CD4-positive, alpha-beta memory T cell (primary cell): ENCODE results near the gene COPS7A. TPM values are rescaled to one million over a fixed set of nuclear protein-coding genes. Genes with fewer than 3 reads are reported as not detected.
A peak's percentile ranks its signal among the peaks of the same experiment; 100 is the strongest.

Source experiments
- CTCF ChIA-PET: fragments of 350-600 bp; sonication (Branson Sonifier 250); formaldehyde crosslinking; loops from one replicate; lab custom pipeline; 2021; ENCODE audit warnings: inconsistent platforms; ENCODE audit not compliant: partially characterized antibody; lab: Charles Lee
- POLR2A ChIA-PET: fragments of 350-600 bp; sonication (Branson Sonifier 250); formaldehyde crosslinking; loops from one replicate; lab custom pipeline; 2021; ENCODE audit not compliant: partially characterized antibody; lab: Charles Lee
- DNase-seq, 5 donors: peaks; one replicate each; pipeline versions ENCODE4 v3.0.0 to v3.0.0-alpha.2; 2020 to 2022; ENCODE audit warnings: mixed read lengths in 1 of 5
- H3K27ac ChIP-seq: one replicate; pipeline ENCODE4 v1.7.0; 2013; ENCODE audit warnings: low read depth, low read length
- H3K27me3 ChIP-seq: 2 replicates; pipeline ENCODE4 v1.7.0; 2013; ENCODE audit warnings: mild to moderate bottlenecking, low read length, moderate library complexity; ENCODE audit not compliant: insufficient read depth
- H3K36me3 ChIP-seq: 2 replicates; pipeline ENCODE4 v1.7.0; 2013; ENCODE audit warnings: mild to moderate bottlenecking, low read length, moderate library complexity; ENCODE audit not compliant: insufficient read depth
- H3K4me1 ChIP-seq: 2 replicates; pipeline ENCODE4 v1.7.0; 2013; ENCODE audit warnings: mild to moderate bottlenecking, low read length, moderate library complexity; ENCODE audit not compliant: insufficient read depth
- H3K4me3 ChIP-seq, 2 donors: one replicate each; pipeline ENCODE4 v1.7.0; 2013; ENCODE audit warnings: low read length in 2 of 2, mild to moderate bottlenecking in 1 of 2
- H3K9me3 ChIP-seq, 2 donors: one replicate each; pipeline ENCODE4 v1.7.0; 2013; ENCODE audit warnings: low read length in 2 of 2, control low read depth in 1 of 2; ENCODE audit not compliant: control insufficient read depth in 1 of 2
- H3K27ac Mint-ChIP-seq, 7 donors: one replicate each; pipeline ENCODE4 v1.8.0; 2020 to 2021; ENCODE audit warnings: mixed read lengths in 7 of 7, mild to moderate bottlenecking in 6 of 7, inconsistent platforms in 3 of 7, moderate library complexity in 3 of 7
- H3K27me3 Mint-ChIP-seq, 2 donors: one replicate each; pipeline ENCODE4 v1.8.0; 2020 to 2021; ENCODE audit warnings: mixed read lengths in 2 of 2
- H3K36me3 Mint-ChIP-seq, 2 donors: one replicate each; pipeline ENCODE4 v1.8.0; 2020 to 2021; ENCODE audit warnings: mixed read lengths in 2 of 2, inconsistent platforms in 1 of 2, mild to moderate bottlenecking in 1 of 2
- H3K4me1 Mint-ChIP-seq, 4 donors: one replicate each; pipeline ENCODE4 v1.8.0; 2020 to 2021; ENCODE audit warnings: mixed read lengths in 4 of 4, mild to moderate bottlenecking in 1 of 4
- H3K4me3 Mint-ChIP-seq, 8 donors: one replicate each; pipeline ENCODE4 v1.8.0; 2020 to 2021; ENCODE audit warnings: mixed read lengths in 8 of 8, mild to moderate bottlenecking in 7 of 8, moderate library complexity in 6 of 8, inconsistent platforms in 3 of 8
- H3K9me3 Mint-ChIP-seq, 8 donors: one replicate each; pipeline ENCODE4 v1.8.0; 2020 to 2021; ENCODE audit warnings: mixed read lengths in 8 of 8, mild to moderate bottlenecking in 5 of 8, inconsistent platforms in 3 of 8, moderate library complexity in 1 of 8
- intact Hi-C: fragments of 100-400 bp; cut with micrococcal nuclease; formaldehyde crosslinking; loops from one replicate; pipeline ENCODE4 v1.15.1; 2023
- polyA plus RNA-seq, 2 donors: library from polyadenylated mRNA; unstranded; fragments of 300-500 nt; fragmentation: Illumina TruSeq; gene quantifications; one replicate each; pipeline ENCODE4 v1.2.3, GENCODE V29; 2021
- total RNA-seq, 2 experiments: library from RNA; stranded (reverse); gene quantifications; one replicate each; pipeline ENCODE4 v1.2.3, GENCODE V29; 2021

Gene COPS7A
- total and polyA plus RNA-seq, 4 experiments from 2014 or later = 36.9 to 48.6 (median 41.2) TPM

- intact Hi-C loops = no loop called here
- H3K4me3 Mint-ChIP-seq = peak overlapping the region in 1 of 8 donors; percentile 23
- DNase-seq = peak in 2 of 5 donors; percentile 41 to 42
These were observed 22.1 kb downstream of the COPS7A start for GRCh38 chr12:6745741-6746525.

GRCh38 chr12:6747216-6747615 is 23.4 kb downstream of the COPS7A start:
- Mint-ChIP-seq H3K27ac (peak overlapping the region; percentile 7 to 71 (median 44)), H3K9me3 (peaks cover 0 to 10% (median 2%) of the 10 kb centered on the region in 8 donors), H3K36me3 (peaks cover 21 to 47% of the 10 kb centered on the region in 2 donors), H3K4me1 (peaks cover 10 to 25% (median 22%) of the 10 kb centered on the region in 4 donors), H3K27me3 (no peaks in the 10 kb centered on the region), H3K4me3 (no peak overlapping the region)
- Histone ChIP-seq H3K27me3 (no peaks in the 10 kb centered on the region), H3K36me3 (peaks cover 43% of the 10 kb centered on the region), H3K4me1 (peaks cover 22% of the 10 kb centered on the region), H3K27ac (no peak overlapping the region), H3K4me3 (no peak overlapping the region), H3K9me3 (no peaks in the 10 kb centered on the region)
- no peak for DNase-seq
- ChIA-PET CTCF (interaction anchor here (1.4 kb wide), 1 partner anchor 19 kb away, joined by 4 read pairs; the partner anchor contains the start of gene PTMS), POLR2A (interaction anchor here (1.2 to 1.6 kb wide), 2 partner anchors 24 to 45 kb away, joined by 3 to 5 read pairs; partner anchors contain the start of gene COPS7A)
- intact Hi-C loops = no loop called here

More at GRCh38 chr12:6745741-6746525, 22.1 kb downstream of the COPS7A start:
- ChIA-PET CTCF (interaction anchor here (1.5 kb wide), 1 partner anchor 23 kb away, joined by 3 read pairs; no protein-coding TSS in a partner anchor), POLR2A (interaction anchor here (1.2 to 1.6 kb wide), 4 partner anchors 7 to 46 kb away, joined by 3 to 5 read pairs (median 3); partner anchors contain the start of genes COPS7A and MLF2)
- H3K9me3 Mint-ChIP-seq = peaks cover 0 to 10% (median 2%) of the 10 kb centered on the region in 8 donors
- peaks cover 8 to 15% (median 13%) of the 10 kb centered on the region in 4 donors for H3K4me1 Mint-ChIP-seq
- Histone ChIP-seq H3K4me3 (no peak overlapping the region), H3K9me3 (no peaks in the 10 kb centered on the region), H3K27ac (no peak overlapping the region), H3K4me1 (peaks cover 13% of the 10 kb centered on the region), H3K27me3 (no peaks in the 10 kb centered on the region), H3K36me3 (peaks cover 38% of the 10 kb centered on the region)
- peaks cover 21 to 38% of the 10 kb centered on the region in 2 donors for H3K36me3 Mint-ChIP-seq
- no peaks in the 10 kb centered on the region for H3K27me3 Mint-ChIP-seq
- H3K27ac Mint-ChIP-seq = peak overlapping the region; percentile 53 to 93 (median 84)

DNA sequence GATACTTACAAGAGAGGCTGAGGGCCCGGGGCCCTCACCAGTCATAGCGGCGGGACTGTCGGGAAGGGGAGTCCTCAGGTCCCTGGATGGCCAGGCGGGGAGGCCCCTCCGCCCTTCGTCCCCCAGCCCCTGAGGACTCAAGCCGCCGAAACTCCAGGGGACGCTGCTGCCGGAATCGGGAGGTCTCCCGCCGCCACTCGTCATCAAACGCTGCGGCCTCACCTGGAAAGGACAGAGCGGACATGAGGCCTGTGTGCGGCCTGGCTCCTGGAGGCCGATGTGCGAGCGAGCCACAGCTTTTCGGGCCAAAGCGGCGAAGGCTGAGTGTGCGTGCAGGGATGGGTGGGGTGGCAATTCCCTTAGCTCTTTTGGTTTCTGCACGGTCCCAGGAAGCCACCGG is 24.9 kb downstream of the COPS7A start:
- DNase-seq = no peak
- ChIA-PET CTCF (interaction anchor here (1.9 kb wide), 1 partner anchor 17 kb away, joined by 7 read pairs; the partner anchor contains the start of gene PTMS), POLR2A (no interaction called here)
- H3K4me1 ChIP-seq = peaks cover 26% of the 10 kb centered on the region
- H3K27ac Mint-ChIP-seq = no peak overlapping the region
- H3K27ac ChIP-seq = no peak overlapping the region
- H3K4me3 Mint-ChIP-seq = no peak overlapping the region
- H3K9me3 Mint-ChIP-seq = peaks cover 0 to 3% (median 0%) of the 10 kb centered on the region in 8 donors
- intact Hi-C loops = no loop called here
- peaks cover 21 to 54% of the 10 kb centered on the region in 2 donors for H3K36me3 Mint-ChIP-seq
- H3K27me3 Mint-ChIP-seq = no peaks in the 10 kb centered on the region
- no peak overlapping the region for H3K4me3 ChIP-seq
- no peaks in the 10 kb centered on the region for H3K9me3 ChIP-seq
- peaks cover 43% of the 10 kb centered on the region for H3K36me3 ChIP-seq
- H3K27me3 ChIP-seq = no peaks in the 10 kb centered on the region
- peaks cover 17 to 38% (median 29%) of the 10 kb centered on the region in 4 donors for H3K4me1 Mint-ChIP-seq

DNA sequence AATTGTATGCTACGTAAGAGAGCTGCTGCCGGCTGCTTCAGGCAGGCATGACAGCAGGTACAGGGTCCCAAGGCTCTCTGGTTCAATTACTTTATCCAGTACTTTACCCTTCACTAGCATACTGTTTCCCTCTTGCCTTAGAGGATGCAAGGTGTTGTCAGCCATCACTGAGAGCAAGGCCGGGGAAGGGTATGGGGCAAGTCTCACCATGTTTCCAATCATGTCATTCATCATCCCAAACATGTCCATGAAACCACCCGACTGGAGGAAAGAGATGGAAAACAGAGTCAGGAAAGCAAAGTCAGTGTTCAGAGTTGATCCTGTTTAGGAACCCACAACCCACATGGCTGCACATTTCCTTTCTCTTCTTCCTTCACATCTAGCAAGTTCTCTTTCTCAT is 26.7 kb downstream of the COPS7A start:
- H3K4me3 Mint-ChIP-seq = peak overlapping the region in 4 of 8 donors; percentile 18 to 96 (median 28)
- POLR2A ChIA-PET = no interaction called here

GRCh38 chr12:6751767-6752166 is 27.9 kb downstream of the COPS7A start:
- Histone ChIP-seq H3K27ac (peak overlapping the region; percentile 84), H3K9me3 (no peaks in the 10 kb centered on the region), H3K36me3 (peaks cover 38% of the 10 kb centered on the region), H3K4me3 (peak overlapping the region; percentile 62 to 76), H3K27me3 (no peaks in the 10 kb centered on the region), H3K4me1 (peaks cover 13% of the 10 kb centered on the region)
- Mint-ChIP-seq H3K36me3 (peaks cover 21 to 51% of the 10 kb centered on the region in 2 donors), H3K4me1 (peaks cover 11 to 24% (median 18%) of the 10 kb centered on the region in 4 donors), H3K4me3 (peak overlapping the region; percentile 75 to 97 (median 95)), H3K27ac (peak overlapping the region; percentile 91 to 100 (median 99)), H3K9me3 (no peaks in the 10 kb centered on the region), H3K27me3 (no peaks in the 10 kb centered on the region)
- CTCF ChIA-PET = interaction anchor here (0.9 to 13.5 kb wide), 8 partner anchors 24 to 127 kb away, joined by 3 to 343 read pairs (median 22); partner anchors contain the start of genes CDCA3, GNB3, GPR162 and LAG3
- intact Hi-C loops = no loop called here
- POLR2A ChIA-PET = interaction anchor here (0.6 to 4.6 kb wide), 18 partner anchors 15 to 186 kb away, joined by 3 to 52 read pairs (median 24); partner anchors contain the start of genes CD4, CDCA3, COPS7A and GPR162
- DNase-seq = no peak

More for the DNA sequence above, 26.7 kb downstream of the COPS7A start:
- no peak for DNase-seq
- Mint-ChIP-seq H3K27ac (peak overlapping the region in 3 of 7 donors; percentile 29 to 93 (median 59)), H3K27me3 (no peaks in the 10 kb centered on the region), H3K4me1 (peaks cover 14 to 30% (median 23%) of the 10 kb centered on the region in 4 donors), H3K9me3 (no peaks in the 10 kb centered on the region), H3K36me3 (peaks cover 21 to 54% of the 10 kb centered on the region in 2 donors)
- CTCF ChIA-PET = interaction anchor here (1.9 to 5.8 kb wide), 2 partner anchors 16 to 83 kb away, joined by 7 to 72 read pairs; partner anchors contain the start of gene PTMS
- Histone ChIP-seq H3K36me3 (peaks cover 43% of the 10 kb centered on the region), H3K9me3 (no peaks in the 10 kb centered on the region), H3K4me3 (no peak overlapping the region), H3K4me1 (peaks cover 19% of the 10 kb centered on the region), H3K27me3 (no peaks in the 10 kb centered on the region), H3K27ac (no peak overlapping the region)
- intact Hi-C loops = no loop called here

GRCh38 chr12:6752167-6752920 is 28.5 kb downstream of the COPS7A start:
- DNase-seq = peak in 1 of 5 donors; percentile 57
- peak overlapping the region; percentile 85 to 97 (median 96) for H3K4me3 Mint-ChIP-seq
- POLR2A ChIA-PET = interaction anchor here (0.6 to 4.6 kb wide), 32 partner anchors 7 to 356 kb away, joined by 3 to 52 read pairs (median 10); partner anchors contain the start of genes C12orf57, C1RL, CD4 and CDCA3
- peaks cover 17 to 45% of the 10 kb centered on the region in 2 donors for H3K36me3 Mint-ChIP-seq
- Histone ChIP-seq H3K27me3 (no peaks in the 10 kb centered on the region), H3K4me3 (peak overlapping the region; percentile 62 to 76), H3K4me1 (peaks cover 13% of the 10 kb centered on the region), H3K36me3 (peaks cover 37% of the 10 kb centered on the region), H3K27ac (peak overlapping the region; percentile 84), H3K9me3 (no peaks in the 10 kb centered on the region)
- intact Hi-C loops = no loop called here
- H3K27me3 Mint-ChIP-seq = peaks cover 0 to 1% of the 10 kb centered on the region in 2 donors
- CTCF ChIA-PET = interaction anchor here (0.8 to 13.5 kb wide), 25 partner anchors 8 to 195 kb away, joined by 3 to 343 read pairs (median 10); partner anchors contain the start of genes CD4, CDCA3, COPS7A and GNB3
- no peaks in the 10 kb centered on the region for H3K9me3 Mint-ChIP-seq
- H3K27ac Mint-ChIP-seq = peak overlapping the region; percentile 91 to 100 (median 99)
- peaks cover 10 to 24% (median 17%) of the 10 kb centered on the region in 4 donors for H3K4me1 Mint-ChIP-seq
